Mucosa of descending colon (tissue), 3 donors: ENCODE results near the gene TRIM69. TPM values are rescaled to one million over a fixed set of nuclear protein-coding genes. Genes with fewer than 3 reads are reported as not detected.
"Not testable (repeated sequence)": the region's sequence is repeated elsewhere in the genome, so short reads cannot be mapped to it uniquely, and the experiment has no call there.

ENCODE experiments used
- ATAC-seq: fragments of 200-7000 bp; cut with Tn5 transposase; one replicate; pipeline ENCODE4 v1.9.1; 2020; ENCODE audit warnings: mild to moderate bottlenecking, moderate library complexity
- DNase-seq, 3 donors: peaks; one replicate each; pipeline ENCODE4 v3.0.0-alpha.2; 2020
- H3K36me3 ChIP-seq: fragments of 200-600 bp; one replicate; pipeline ENCODE4 v1.8.0; 2021; ENCODE audit warnings: low read depth, mild to moderate bottlenecking
- H3K4me1 ChIP-seq: fragments of 200-600 bp; one replicate; pipeline ENCODE4 v1.8.0; 2021; ENCODE audit warnings: low read depth, mild to moderate bottlenecking
- H3K4me3 ChIP-seq: fragments of 200-600 bp; one replicate; pipeline ENCODE4 v1.8.0; 2021; ENCODE audit warnings: mild to moderate bottlenecking
- H3K9me3 ChIP-seq: fragments of 200-600 bp; one replicate; pipeline ENCODE4 v1.8.0; 2021; ENCODE audit warnings: mild to moderate bottlenecking
- intact Hi-C, 2 donors: fragments of 100-400 bp; cut with DNase I in 1 of 2; cut with micrococcal nuclease in 1 of 2; formaldehyde crosslinking; loops; one replicate each; pipeline versions ENCODE4 v1.11.0 to v1.11.1; 2022; cut with DNase I, micrococcal nuclease
- total RNA-seq, 3 donors: library from RNA; stranded (reverse); fragmentation: NEBNext Ultra II Directional in 2 of 3; extraction: Animal tissue kit (Norgen Biotek cat#: 25700) in 2 of 3; gene quantifications; one replicate each; pipeline versions ENCODE4 v1.2.1 to v1.2.4, GENCODE V29; 2021 to 2023
- TF ChIP-seq, protein P1 (sequence below): fragments of 200-600 bp; IDR thresholded peaks from one replicate; pipeline ENCODE4 v1.8.0; 2022; ENCODE audit warnings: antibody characterized with exemption, mild to moderate bottlenecking
- donor health status: DM: no; HTN: no; CAD: no; lungs with moderate emphysema.
- donor health status: DM: no; HTN: no; CAD: no.
- donor health status: DM: no; HTN: yes; CAD: no.

Gene TRIM69
- total RNA-seq, 3 donors from 2014 or later: 20.8 to 41.9 (median 21.5) TPM

DNA sequence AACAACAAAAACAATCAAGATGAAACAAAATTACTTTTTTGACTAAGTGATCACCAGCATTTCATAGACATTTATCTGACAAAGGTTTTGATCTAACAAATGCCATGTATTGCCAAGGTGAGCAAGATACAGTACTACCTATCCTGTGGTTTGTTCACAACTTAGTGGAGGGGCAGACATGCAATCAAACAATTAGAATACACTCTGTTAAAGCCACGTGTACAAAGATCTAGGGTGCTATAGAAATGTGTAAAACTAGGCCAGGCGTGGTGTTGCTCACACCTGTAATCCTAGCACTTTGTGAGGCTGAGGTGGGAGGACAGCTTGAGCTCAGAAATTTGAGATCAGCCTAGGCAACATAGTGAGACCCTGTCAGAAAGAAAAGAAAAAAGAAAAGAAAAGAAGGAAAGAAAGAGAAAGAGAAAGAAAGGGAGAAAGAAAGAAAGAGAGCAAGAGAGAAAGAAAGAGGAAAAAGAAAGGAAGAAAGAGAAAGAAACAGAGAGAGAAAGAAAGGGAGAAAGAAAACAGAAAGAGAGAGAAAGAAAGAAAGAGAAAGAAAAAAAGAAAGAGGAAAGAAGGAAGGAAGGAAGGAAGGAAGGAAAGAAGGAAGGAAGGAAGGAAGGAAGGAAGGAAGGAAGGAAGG, 1.4 kb upstream of the TRIM69 start:
- TF ChIP-seq, protein P1, sequence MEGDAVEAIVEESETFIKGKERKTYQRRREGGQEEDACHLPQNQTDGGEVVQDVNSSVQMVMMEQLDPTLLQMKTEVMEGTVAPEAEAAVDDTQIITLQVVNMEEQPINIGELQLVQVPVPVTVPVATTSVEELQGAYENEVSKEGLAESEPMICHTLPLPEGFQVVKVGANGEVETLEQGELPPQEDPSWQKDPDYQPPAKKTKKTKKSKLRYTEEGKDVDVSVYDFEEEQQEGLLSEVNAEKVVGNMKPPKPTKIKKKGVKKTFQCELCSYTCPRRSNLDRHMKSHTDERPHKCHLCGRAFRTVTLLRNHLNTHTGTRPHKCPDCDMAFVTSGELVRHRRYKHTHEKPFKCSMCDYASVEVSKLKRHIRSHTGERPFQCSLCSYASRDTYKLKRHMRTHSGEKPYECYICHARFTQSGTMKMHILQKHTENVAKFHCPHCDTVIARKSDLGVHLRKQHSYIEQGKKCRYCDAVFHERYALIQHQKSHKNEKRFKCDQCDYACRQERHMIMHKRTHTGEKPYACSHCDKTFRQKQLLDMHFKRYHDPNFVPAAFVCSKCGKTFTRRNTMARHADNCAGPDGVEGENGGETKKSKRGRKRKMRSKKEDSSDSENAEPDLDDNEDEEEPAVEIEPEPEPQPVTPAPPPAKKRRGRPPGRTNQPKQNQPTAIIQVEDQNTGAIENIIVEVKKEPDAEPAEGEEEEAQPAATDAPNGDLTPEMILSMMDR: no peak
- intact Hi-C loops: loop anchor here in 1 of 2 donors (10.0 kb wide), 1 partner anchor 70 kb away; the partner anchor contains the start of gene SPG11
- DNase-seq (no peak), ATAC-seq (no peak)
- no peak overlapping the region for H3K4me3 ChIP-seq
- peaks cover 12% of the 10 kb centered on the region for H3K4me1 ChIP-seq
- H3K9me3 ChIP-seq: no peaks in the 10 kb centered on the region
- no peaks in the 10 kb centered on the region for H3K36me3 ChIP-seq

DNA sequence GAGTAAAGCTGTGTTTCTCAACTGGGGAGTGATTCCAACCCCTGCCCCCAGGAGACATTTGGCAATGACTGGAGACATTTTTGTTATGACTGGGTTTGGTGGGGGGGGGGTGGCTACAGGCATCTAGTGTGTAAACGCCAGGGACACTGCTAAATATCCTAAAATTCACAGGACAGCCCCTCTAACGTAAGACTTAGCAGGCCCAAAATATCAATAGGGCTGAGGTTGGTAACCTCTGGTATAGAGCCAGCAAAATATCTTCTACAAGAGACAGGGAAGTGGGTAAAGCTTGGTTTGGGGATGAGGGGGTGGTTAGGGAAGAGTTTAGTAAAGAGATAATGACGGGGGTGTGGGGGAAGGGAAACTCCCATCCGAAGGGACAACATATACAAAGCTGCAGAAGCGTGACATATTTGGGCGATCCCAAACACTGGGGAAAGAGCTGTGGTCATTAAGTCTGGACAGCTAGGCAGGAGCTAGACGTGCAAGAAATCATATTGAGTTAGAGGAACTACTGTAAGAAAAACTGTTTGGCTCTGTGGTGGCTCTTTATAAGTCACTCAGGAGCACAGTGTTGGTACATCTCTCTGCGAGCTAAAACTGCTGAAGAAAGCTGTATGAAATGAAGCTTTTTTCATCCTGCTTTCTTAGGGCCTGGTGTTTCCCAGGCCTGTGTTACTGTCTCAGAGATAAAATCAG, 697 bp upstream of the TRIM69 start:
- peaks cover 6% of the 10 kb centered on the region for H3K4me1 ChIP-seq
- DNase-seq (peak in 1 of 3 donors; percentile 37), ATAC-seq (peak; percentile 61)
- H3K4me3 ChIP-seq: no peak overlapping the region
- H3K36me3 ChIP-seq: no peaks in the 10 kb centered on the region
- intact Hi-C loops: loop anchor here in 1 of 2 donors (10.0 kb wide), 1 partner anchor 71 kb away; the partner anchor contains the start of gene SPG11
- TF ChIP-seq, protein P1: no peak
- no peaks in the 10 kb centered on the region for H3K9me3 ChIP-seq

- peaks cover 3% of the 10 kb centered on the region for H3K4me1 ChIP-seq
- intact Hi-C loops: loop anchor here in 1 of 2 donors (10.0 kb wide), 1 partner anchor 74 kb away; the partner anchor contains the start of gene SPG11
- no peaks in the 10 kb centered on the region for H3K9me3 ChIP-seq
- H3K36me3 ChIP-seq: no peaks in the 10 kb centered on the region
- no peak overlapping the region for H3K4me3 ChIP-seq
- TF ChIP-seq, protein P1: no peak
- DNase-seq (no peak), ATAC-seq (peak; percentile 66)
Measured at GRCh38 chr15:44738340-44738984, 2.1 kb downstream of the TRIM69 start.

GRCh38 chr15:44739222-44739847, 3.0 kb downstream of the TRIM69 start:
- H3K4me3 ChIP-seq, H3K9me3 ChIP-seq, DNase-seq, H3K4me1 ChIP-seq, H3K36me3 ChIP-seq, ATAC-seq: not testable (repeated sequence)
- intact Hi-C loops: loop anchor here in 1 of 2 donors (10.0 kb wide), 1 partner anchor 75 kb away; the partner anchor contains the start of gene SPG11

GRCh38 chr15:44743454-44743853, 7.1 kb downstream of the TRIM69 start:
- ATAC-seq, H3K9me3 ChIP-seq, DNase-seq, H3K36me3 ChIP-seq, intact Hi-C loops, H3K4me1 ChIP-seq, H3K4me3 ChIP-seq: not testable (repeated sequence)

GRCh38 chr15:44753345-44753744, 17.0 kb downstream of the TRIM69 start:
- ATAC-seq (no peak), DNase-seq (no peak)
- no peak overlapping the region for H3K4me3 ChIP-seq
- intact Hi-C loops: no loop called here
- H3K4me1 ChIP-seq: no peaks in the 10 kb centered on the region
- no peaks in the 10 kb centered on the region for H3K36me3 ChIP-seq
- H3K9me3 ChIP-seq: peaks cover 14% of the 10 kb centered on the region
- TF ChIP-seq, protein P1: no peak
